Coronary artery (tissue), 2 donors: ENCODE measurements around the gene INF2.

Source experiments
- DNase-seq: peaks from one replicate; pipeline ENCODE4 v3.0.0-alpha.2; 2017; ENCODE audit warnings: low spot score
- H3K27ac ChIP-seq, 2 donors: fragments of 200-600 bp; sonication (generic); one replicate each; pipeline ENCODE4 v1.5.1; 2016 to 2019
- H3K4me3 ChIP-seq: fragments of 200-600 bp; sonication (generic); 2 replicates; pipeline ENCODE4 v1.5.1; 2016; ENCODE audit warnings: mild to moderate bottlenecking, moderate library complexity
- CTCF ChIP-seq: fragments of 200-600 bp; sonication (generic); IDR thresholded peaks from one replicate; pipeline ENCODE4 v1.5.1; 2019; ENCODE audit warnings: antibody characterized with exemption

The INF2 gene

GRCh38 chr14:104742586-104743455, 53.4 kb downstream of the INF2 start:
- Histone ChIP-seq H3K27ac (no peak overlapping the region), H3K4me3 (no peak overlapping the region)
- no peak for DNase-seq
- TF ChIP-seq CTCF, result no peak

- H3K27ac ChIP-seq, result peak overlapping the region in 1 of 2 donors; percentile 88
- no peak for DNase-seq
- no peak overlapping the region for H3K4me3 ChIP-seq
- TF ChIP-seq CTCF, result no peak
Observed at GRCh38 chr14:104743461-104744380, 54.3 kb downstream of the INF2 start.

- no peak for TF ChIP-seq CTCF
- Histone ChIP-seq H3K4me3 (no peak overlapping the region), H3K27ac (peak overlapping the region in 1 of 2 donors; percentile 88)
- no peak for DNase-seq
Observed at GRCh38 chr14:104744484-104744883, 55.1 kb downstream of the INF2 start.

- DNase-seq, result no peak
- Histone ChIP-seq H3K27ac (peak overlapping the region; percentile 59 to 88), H3K4me3 (no peak overlapping the region)
- no peak for TF ChIP-seq CTCF
Observed at GRCh38 chr14:104745431-104745830, 56.0 kb downstream of the INF2 start.

GRCh38 chr14:104746071-104746545, 56.7 kb downstream of the INF2 start:
- no peak for DNase-seq
- TF ChIP-seq CTCF, result no peak
- H3K27ac ChIP-seq, result peak overlapping the region; percentile 59 to 88
- H3K4me3 ChIP-seq, result no peak overlapping the region

GRCh38 chr14:104746934-104747481, 57.6 kb downstream of the INF2 start:
- Histone ChIP-seq H3K4me3 (no peak overlapping the region), H3K27ac (peak overlapping the region; percentile 59 to 88)
- DNase-seq, result no peak
- TF ChIP-seq CTCF, result no peak
